Effector memory CD4-positive, alpha-beta T cell (primary cell): ENCODE measurements around the gene ZNF469.

ENCODE experiments used
- DNase-seq, 3 donors: peaks; one replicate each; pipeline ENCODE4 v3.0.0-alpha.2; 2020
- H3K27ac ChIP-seq: 2 replicates; pipeline ENCODE4 v1.7.0; 2013; ENCODE audit warnings: mild to moderate bottlenecking, low read length, moderate library complexity; ENCODE audit not compliant: insufficient read depth, poor library complexity, severe bottlenecking
- H3K27me3 ChIP-seq: replicated peaks from 2 replicates; pipeline ENCODE4 v1.7.0; 2013; ENCODE audit warnings: mild to moderate bottlenecking, low read length; ENCODE audit not compliant: insufficient read depth, control insufficient read depth, poor library complexity, severe bottlenecking
- H3K36me3 ChIP-seq: 2 replicates; pipeline ENCODE4 v1.7.0; 2013; ENCODE audit warnings: mild to moderate bottlenecking, low read length, moderate library complexity; ENCODE audit not compliant: control insufficient read depth, insufficient read depth
- H3K4me1 ChIP-seq: 2 replicates; pipeline ENCODE4 v1.7.0; 2013; ENCODE audit warnings: low read length, mild to moderate bottlenecking; ENCODE audit not compliant: control insufficient read depth, insufficient read depth, poor library complexity, severe bottlenecking
- H3K4me3 ChIP-seq: 2 replicates; pipeline ENCODE4 v1.7.0; 2013; ENCODE audit warnings: low read length, low read depth, mild to moderate bottlenecking; ENCODE audit not compliant: insufficient read depth, poor library complexity, severe bottlenecking
- H3K9me3 ChIP-seq: 2 replicates; pipeline ENCODE4 v1.7.0; 2013; ENCODE audit warnings: mild to moderate bottlenecking, low read length, moderate library complexity; ENCODE audit not compliant: control insufficient read depth

Gene ZNF469

GRCh38 chr16:88384222-88385111 lies 1.7 kb downstream of the ZNF469 start:
- no peak for DNase-seq
- no peaks in the 10 kb centered on the region for H3K9me3 ChIP-seq
- no peaks in the 10 kb centered on the region for H3K36me3 ChIP-seq
- H3K4me1 ChIP-seq: peaks cover 5% of the 10 kb centered on the region
- no peak overlapping the region for H3K4me3 ChIP-seq
- H3K27ac ChIP-seq: no peak overlapping the region
- H3K27me3 ChIP-seq: peaks cover 22% of the 10 kb centered on the region

DNA sequence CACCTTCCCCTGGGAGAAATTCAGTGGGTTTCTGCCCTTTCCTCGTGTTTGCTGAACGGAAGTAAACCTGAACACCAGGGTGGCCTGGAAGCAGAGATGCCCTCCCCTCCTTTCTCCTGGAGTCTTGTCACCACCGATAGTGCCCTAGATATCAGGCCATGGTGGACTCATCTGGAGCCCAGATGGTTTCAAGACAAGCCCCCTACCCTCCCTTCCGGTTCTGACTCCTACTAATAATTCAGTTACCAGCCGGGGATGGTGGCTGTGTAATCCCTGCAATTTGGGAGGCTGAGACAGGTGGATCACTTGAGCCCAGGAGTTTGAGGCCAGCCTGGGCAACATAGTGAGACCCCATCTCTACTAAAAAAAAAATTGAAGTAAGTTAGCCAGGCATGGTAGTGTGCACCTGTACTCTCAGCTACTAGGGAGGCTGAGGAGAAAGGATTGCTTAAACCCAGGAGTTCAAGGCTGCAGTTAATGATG lies 2.4 kb downstream of the ZNF469 start:
- no peaks in the 10 kb centered on the region for H3K36me3 ChIP-seq
- no peaks in the 10 kb centered on the region for H3K9me3 ChIP-seq
- no peak overlapping the region for H3K4me3 ChIP-seq
- peaks cover 22% of the 10 kb centered on the region for H3K27me3 ChIP-seq
- DNase-seq: no peak
- peaks cover 5% of the 10 kb centered on the region for H3K4me1 ChIP-seq
- no peak overlapping the region for H3K27ac ChIP-seq

DNA sequence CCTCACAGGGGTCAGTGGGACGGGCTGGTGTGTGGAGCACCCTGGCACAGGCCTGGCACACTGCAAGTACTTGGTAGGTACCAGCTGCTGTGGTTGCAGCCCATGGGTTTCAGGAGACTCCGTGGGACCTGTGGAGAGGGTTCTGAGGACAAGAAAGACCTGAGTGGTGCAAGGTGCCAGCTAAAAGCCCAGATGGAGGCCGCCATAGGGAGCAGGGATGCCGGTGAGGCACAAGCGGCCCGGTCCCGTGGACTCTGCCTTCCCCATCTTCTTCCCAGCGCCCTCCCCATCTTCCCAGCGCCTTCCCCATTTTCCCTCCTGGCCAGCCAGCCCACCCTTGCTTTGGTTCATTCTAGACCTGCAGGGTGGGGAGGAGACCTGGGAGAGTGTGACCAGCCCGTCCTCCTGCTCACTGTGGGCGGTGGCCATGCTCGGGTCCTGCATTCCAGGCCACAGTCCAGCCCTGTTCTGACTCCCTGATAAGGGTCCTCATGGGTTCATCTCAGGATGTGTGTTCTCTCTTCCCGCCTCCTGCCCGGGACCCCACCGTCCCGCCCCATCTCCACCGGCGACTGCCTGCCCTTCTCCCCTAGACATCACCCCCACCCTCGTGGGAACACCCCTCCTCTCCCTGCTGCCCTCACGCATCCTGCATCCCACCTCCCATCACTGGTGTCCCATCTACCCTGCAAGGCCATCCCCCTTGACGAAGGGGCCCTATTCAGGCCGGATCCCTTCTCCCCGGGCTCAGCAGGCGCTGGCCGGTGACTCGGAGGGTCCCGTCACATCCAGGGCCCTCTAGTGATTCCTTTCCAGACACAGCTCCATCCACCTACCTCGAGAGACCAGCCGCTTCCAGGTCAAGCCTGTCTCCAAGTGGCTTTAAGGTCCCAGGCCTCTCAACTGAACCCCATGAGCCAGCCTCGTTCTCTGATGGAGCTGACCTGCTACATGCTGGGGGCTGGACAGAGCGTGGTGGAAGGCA lies 3.4 kb downstream of the ZNF469 start:
- peaks cover 5% of the 10 kb centered on the region for H3K4me1 ChIP-seq
- H3K27me3 ChIP-seq: peaks cover 22% of the 10 kb centered on the region
- H3K36me3 ChIP-seq: no peaks in the 10 kb centered on the region
- H3K9me3 ChIP-seq: no peaks in the 10 kb centered on the region
- no peak overlapping the region for H3K27ac ChIP-seq
- no peak overlapping the region for H3K4me3 ChIP-seq
- no peak for DNase-seq

- H3K9me3 ChIP-seq: no peaks in the 10 kb centered on the region
- H3K4me3 ChIP-seq: no peak overlapping the region
- H3K36me3 ChIP-seq: no peaks in the 10 kb centered on the region
- no peak overlapping the region for H3K27ac ChIP-seq
- peaks cover 5% of the 10 kb centered on the region for H3K4me1 ChIP-seq
- DNase-seq: no peak
- peaks cover 21% of the 10 kb centered on the region for H3K27me3 ChIP-seq
Measured at GRCh38 chr16:88387180-88387765, 4.5 kb downstream of the ZNF469 start.

DNA sequence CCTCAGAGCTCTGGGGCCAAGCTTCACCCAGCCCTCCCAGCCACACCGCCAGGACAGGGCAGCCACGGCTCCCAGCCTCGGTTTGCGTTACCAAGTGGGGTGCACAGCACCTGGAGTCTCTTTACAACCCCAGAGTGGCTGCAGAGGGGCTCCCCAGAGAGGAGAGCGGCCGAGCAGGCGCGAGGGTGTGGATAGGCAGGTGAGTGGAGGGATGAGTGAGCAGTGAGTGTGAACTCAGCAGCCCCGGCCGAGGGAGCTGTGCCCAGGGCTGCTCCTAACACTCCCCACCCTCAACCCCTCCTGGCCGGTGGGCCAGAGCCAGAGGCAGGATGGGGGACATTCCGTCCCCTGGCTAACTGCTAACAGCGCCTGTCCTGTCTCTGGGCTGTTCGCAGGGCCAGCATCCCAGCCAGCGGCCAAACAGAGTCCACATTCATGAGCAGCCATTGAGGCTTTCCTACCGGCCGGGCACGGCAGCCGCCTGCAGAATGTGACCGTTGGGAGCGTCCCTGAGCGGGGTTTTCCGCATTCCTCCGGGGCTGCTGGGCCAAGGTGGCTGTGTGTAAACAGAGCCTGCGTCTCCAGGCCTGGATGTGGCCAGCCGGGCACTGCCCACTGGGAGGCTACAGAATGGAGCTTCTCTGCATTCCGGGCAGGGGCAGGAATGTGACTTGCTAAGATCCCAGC lies 5.3 kb downstream of the ZNF469 start:
- DNase-seq: no peak
- Histone ChIP-seq H3K27me3 (peaks cover 16% of the 10 kb centered on the region), H3K4me3 (no peak overlapping the region), H3K9me3 (no peaks in the 10 kb centered on the region), H3K4me1 (peaks cover 5% of the 10 kb centered on the region), H3K36me3 (no peaks in the 10 kb centered on the region), H3K27ac (no peak overlapping the region)

- no peak for DNase-seq
- no peaks in the 10 kb centered on the region for H3K36me3 ChIP-seq
- no peaks in the 10 kb centered on the region for H3K9me3 ChIP-seq
- no peak overlapping the region for H3K4me3 ChIP-seq
- no peaks in the 10 kb centered on the region for H3K4me1 ChIP-seq
- H3K27ac ChIP-seq: no peak overlapping the region
- peaks cover 12% of the 10 kb centered on the region for H3K27me3 ChIP-seq
Measured at GRCh38 chr16:88389191-88389590, 6.4 kb downstream of the ZNF469 start.

DNA sequence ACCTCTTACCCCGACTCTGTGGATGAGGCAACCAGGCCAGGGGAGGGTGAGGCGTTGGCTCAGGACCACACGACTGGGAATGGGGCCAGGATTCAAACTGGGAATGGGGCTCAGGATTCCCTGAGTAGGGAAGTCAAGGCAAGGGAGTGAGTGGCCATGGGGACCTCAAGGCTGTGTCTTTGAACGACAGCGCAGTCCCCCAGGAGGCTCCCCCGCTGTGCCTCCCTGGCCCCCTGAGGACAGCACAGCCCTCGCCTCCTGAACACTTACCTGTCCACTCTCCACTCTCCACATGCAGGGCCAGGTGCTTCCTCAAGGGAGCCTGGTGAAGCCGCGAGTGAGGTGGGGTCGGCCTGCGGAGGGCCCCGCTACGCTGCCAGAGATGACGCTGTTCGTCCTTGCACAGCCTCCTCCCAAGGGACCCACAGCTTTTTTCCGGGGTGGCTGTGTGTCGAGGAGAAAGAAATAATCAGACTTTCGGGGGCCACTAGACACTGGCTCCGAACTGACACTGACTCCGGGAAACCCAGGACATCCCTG lies 6.9 kb downstream of the ZNF469 start:
- Histone ChIP-seq H3K27me3 (peaks cover 7% of the 10 kb centered on the region), H3K4me1 (no peaks in the 10 kb centered on the region), H3K9me3 (no peaks in the 10 kb centered on the region), H3K27ac (no peak overlapping the region), H3K4me3 (no peak overlapping the region), H3K36me3 (no peaks in the 10 kb centered on the region)
- DNase-seq: no peak

GRCh38 chr16:88390265-88390664 lies 7.5 kb downstream of the ZNF469 start:
- peaks cover 7% of the 10 kb centered on the region for H3K27me3 ChIP-seq
- no peaks in the 10 kb centered on the region for H3K36me3 ChIP-seq
- H3K9me3 ChIP-seq: no peaks in the 10 kb centered on the region
- DNase-seq: no peak
- no peak overlapping the region for H3K4me3 ChIP-seq
- H3K27ac ChIP-seq: no peak overlapping the region
- H3K4me1 ChIP-seq: no peaks in the 10 kb centered on the region

- DNase-seq: no peak
- H3K4me3 ChIP-seq: no peak overlapping the region
- no peak overlapping the region for H3K27ac ChIP-seq
- H3K27me3 ChIP-seq: peaks cover 4% of the 10 kb centered on the region
- H3K36me3 ChIP-seq: no peaks in the 10 kb centered on the region
- H3K4me1 ChIP-seq: no peaks in the 10 kb centered on the region
- H3K9me3 ChIP-seq: no peaks in the 10 kb centered on the region
Measured at GRCh38 chr16:88390735-88391134, 8.0 kb downstream of the ZNF469 start.
